ENCODE measurements around the gene FBRS.
"Not testable (repeated sequence)": the region's sequence is repeated elsewhere in the genome, so short reads cannot be mapped to it uniquely, and the experiment has no call there.

FBRS gene

GRCh38 chr16:30700491-30700890 lies 42.3 kb downstream of the FBRS start:
- DNase-seq, result no peak

GRCh38 chr16:30700971-30701370 lies 42.7 kb downstream of the FBRS start:
- DNase-seq, result no peak

- not testable (repeated sequence) for DNase-seq
Observed at GRCh38 chr16:30703071-30703470, 44.8 kb downstream of the FBRS start.

- no peak for DNase-seq
Observed at GRCh38 chr16:30703971-30704370, 45.7 kb downstream of the FBRS start.

- DNase-seq, result no peak
Observed at GRCh38 chr16:30706046-30706445, 47.8 kb downstream of the FBRS start.

GRCh38 chr16:30710971-30711370 lies 52.7 kb downstream of the FBRS start:
- no peak for DNase-seq

GRCh38 chr16:30711712-30712111 lies 53.5 kb downstream of the FBRS start:
- DNase-seq, result no peak

- peak; percentile 77 for DNase-seq
Observed at GRCh38 chr16:30715750-30716445, 57.7 kb downstream of the FBRS start.

- no peak for DNase-seq
Observed at GRCh38 chr16:30720086-30720485, 61.9 kb downstream of the FBRS start.

All from EL (cell line).